ENCODE results near the gene DNAJC17. TPM values are rescaled to one million over a fixed set of nuclear protein-coding genes. Genes with fewer than 3 reads are reported as not detected.

Gene DNAJC17
- total RNA-seq, 2 experiments from 2014 or later, result 42.2 to 44.3 TPM

DNA sequence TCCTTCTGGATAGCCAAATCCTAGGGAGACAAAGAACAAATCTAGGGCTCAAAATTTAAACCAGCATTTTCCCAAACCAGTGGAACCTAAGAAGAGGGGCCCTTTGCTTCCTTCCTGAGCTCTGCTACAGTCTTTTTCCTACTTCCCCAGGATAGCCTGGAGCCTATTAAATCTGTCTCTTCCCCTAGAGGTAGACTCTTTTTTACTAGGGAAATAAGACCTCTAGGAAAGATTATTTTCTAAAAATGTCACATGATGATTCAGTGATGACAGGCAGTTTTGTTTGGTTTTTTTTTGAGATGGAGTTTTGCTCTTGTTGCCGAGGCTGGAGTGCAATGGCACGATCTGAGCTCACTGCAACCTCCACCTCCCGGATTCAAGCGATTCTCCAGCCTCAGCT is 70.7 kb downstream of the DNAJC17 start:
- Mint-ChIP-seq H3K4me3 (no peak overlapping the region), H3K4me1 (peaks cover 2% of the 10 kb centered on the region), H3K27me3 (no peaks in the 10 kb centered on the region), H3K27ac (peak overlapping the region; percentile 64), H3K9me3 (no peaks in the 10 kb centered on the region), H3K36me3 (ENCODE audit: low read depth) (peaks cover 60% of the 10 kb centered on the region)
- ChIA-PET POLR2A (no interaction called here), CTCF (interaction anchor here (0.5 to 1.8 kb wide), 4 partner anchors 8 to 46 kb away, joined by 3 to 6 read pairs (median 4); no protein-coding TSS in a partner anchor)
- no peak for DNase-seq

DNA sequence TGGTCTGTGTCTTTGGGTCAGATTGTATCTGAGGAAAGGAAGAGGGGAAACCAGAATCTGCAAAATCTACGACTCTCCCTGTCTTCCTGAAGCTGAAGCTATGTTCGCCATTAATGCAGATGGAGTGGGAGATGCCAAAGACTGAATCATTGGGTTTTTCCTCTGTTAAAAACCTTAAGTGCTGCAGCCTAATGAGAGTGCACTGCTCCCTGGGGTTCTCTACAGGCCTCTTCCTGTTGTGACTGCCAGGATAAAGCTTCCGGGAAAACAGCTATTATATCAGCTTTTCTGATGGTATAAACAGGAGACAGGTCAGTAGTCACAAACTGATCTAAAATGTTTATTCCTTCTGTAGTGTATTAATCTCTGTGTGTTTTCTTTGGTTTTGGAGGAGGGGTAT is 76.2 kb downstream of the DNAJC17 start:
- DNase-seq, result no peak
- Mint-ChIP-seq H3K27me3 (no peaks in the 10 kb centered on the region), H3K27ac (no peak overlapping the region), H3K9me3 (no peaks in the 10 kb centered on the region), H3K4me3 (no peak overlapping the region), H3K4me1 (no peaks in the 10 kb centered on the region), H3K36me3 (ENCODE audit: low read depth) (peaks cover 50% of the 10 kb centered on the region)
- POLR2A ChIA-PET, result interaction anchor here (0.6 kb wide), 1 partner anchor 9 kb away, joined by 6 read pairs; no protein-coding TSS in a partner anchor
- CTCF ChIA-PET, result interaction anchor here (0.7 kb wide), 1 partner anchor 8 kb away, joined by 4 read pairs; no protein-coding TSS in a partner anchor

DNA sequence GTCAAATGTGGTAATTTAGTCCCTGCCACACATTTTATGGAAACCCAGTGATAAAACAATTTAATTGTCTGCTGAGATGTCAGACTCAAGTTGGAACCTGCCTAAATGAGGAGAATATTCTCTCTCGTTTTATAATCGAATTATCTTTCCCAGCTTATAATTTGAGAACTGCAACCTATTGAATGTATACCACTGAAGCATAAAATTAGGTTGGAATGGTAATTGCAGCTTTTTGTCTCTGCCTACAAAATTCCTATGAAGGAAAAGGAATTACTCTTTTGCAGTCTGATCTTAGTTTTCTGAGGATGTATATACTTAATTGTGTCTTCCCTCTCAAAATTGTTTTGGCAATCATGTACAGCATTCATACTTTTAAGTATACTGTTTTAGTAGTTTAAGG is 83.4 kb downstream of the DNAJC17 start:
- Mint-ChIP-seq H3K27ac (no peak overlapping the region), H3K4me3 (no peak overlapping the region), H3K36me3 (ENCODE audit: low read depth) (peaks cover 37% of the 10 kb centered on the region), H3K27me3 (no peaks in the 10 kb centered on the region), H3K9me3 (no peaks in the 10 kb centered on the region), H3K4me1 (peaks cover 15% of the 10 kb centered on the region)
- ChIA-PET POLR2A (no interaction called here), CTCF (interaction anchor here (1.1 to 2.1 kb wide), 3 partner anchors 11 to 17 kb away, joined by 3 to 6 read pairs (median 5); no protein-coding TSS in a partner anchor)
- DNase-seq, result no peak

DNA sequence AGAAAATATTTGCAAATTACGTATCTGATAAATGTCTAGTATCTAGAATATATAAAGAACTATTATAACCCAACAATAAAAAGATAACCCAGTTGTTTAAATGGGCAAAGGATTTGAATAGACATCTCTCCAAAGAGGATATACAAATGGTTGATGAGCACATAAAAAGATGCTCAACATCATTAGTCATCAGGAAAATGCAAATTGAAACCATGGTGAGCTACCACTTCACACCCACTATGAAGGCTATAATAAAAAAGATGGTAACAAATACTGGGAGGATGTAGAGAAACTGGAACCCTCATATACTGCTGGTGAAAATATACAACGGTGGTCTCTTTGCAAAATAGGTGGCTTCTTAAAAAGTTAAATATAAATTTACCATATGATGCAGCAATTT is 84.3 kb downstream of the DNAJC17 start:
- Mint-ChIP-seq H3K4me1 (peaks cover 15% of the 10 kb centered on the region), H3K36me3 (ENCODE audit: low read depth) (peaks cover 37% of the 10 kb centered on the region), H3K27ac (no peak overlapping the region), H3K9me3 (no peaks in the 10 kb centered on the region), H3K27me3 (no peaks in the 10 kb centered on the region), H3K4me3 (no peak overlapping the region)
- DNase-seq, result no peak
- ChIA-PET POLR2A (interaction anchor here (0.7 kb wide), 1 partner anchor 9 kb away, joined by 6 read pairs; no protein-coding TSS in a partner anchor), CTCF (interaction anchor here (0.7 to 2.1 kb wide), 3 partner anchors 14 to 32 kb away, joined by 3 to 6 read pairs (median 5); no protein-coding TSS in a partner anchor)

DNA sequence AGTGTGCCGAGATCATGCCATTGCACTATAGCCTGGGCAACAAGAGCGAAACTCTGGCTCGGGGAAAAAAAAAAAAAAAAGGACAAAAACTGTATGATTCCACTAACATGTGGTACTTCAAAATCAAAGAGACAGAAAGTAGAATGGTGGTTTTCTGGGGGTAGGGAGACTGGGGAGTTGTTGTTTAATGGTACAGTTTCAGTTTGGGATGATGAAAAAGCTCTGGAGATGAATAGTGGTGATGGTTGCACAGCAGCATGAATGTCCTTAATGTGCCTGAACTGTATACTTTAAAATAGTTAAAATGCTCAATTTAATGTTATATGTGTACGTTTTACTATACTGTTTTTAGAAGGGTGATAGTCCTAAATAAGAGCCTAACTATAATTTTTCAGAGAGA is 84.9 kb downstream of the DNAJC17 start:
- Mint-ChIP-seq H3K36me3 (ENCODE audit: low read depth) (peaks cover 37% of the 10 kb centered on the region), H3K27ac (peak overlapping the region; percentile 1), H3K4me1 (peaks cover 15% of the 10 kb centered on the region), H3K9me3 (no peaks in the 10 kb centered on the region), H3K4me3 (no peak overlapping the region), H3K27me3 (no peaks in the 10 kb centered on the region)
- POLR2A ChIA-PET, result interaction anchor here (0.7 kb wide), 1 partner anchor 9 kb away, joined by 6 read pairs; no protein-coding TSS in a partner anchor
- CTCF ChIA-PET, result interaction anchor here (0.7 to 2.1 kb wide), 4 partner anchors 10 to 32 kb away, joined by 3 to 6 read pairs (median 5); no protein-coding TSS in a partner anchor
- no peak for DNase-seq

DNA sequence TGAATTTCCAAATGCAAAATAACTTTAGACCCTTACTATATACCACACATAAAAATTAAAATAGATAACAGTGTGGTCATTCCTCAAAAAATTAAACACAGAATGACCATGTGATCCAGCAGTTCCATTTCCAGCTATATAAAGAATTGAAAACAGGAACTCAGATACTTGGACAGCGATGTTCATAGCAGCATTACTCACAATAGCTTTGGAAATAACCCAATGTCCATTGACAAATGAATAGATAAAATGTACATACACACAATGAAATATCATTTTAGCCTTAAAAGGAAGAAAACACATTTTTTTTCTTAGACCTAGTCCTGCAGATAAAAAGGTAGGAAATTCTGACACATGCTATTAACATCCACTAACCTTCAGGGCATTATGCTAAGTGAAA is 85.6 kb downstream of the DNAJC17 start:
- CTCF ChIA-PET, result interaction anchor here (0.9 kb wide), 2 partner anchors 9 to 13 kb away, joined by 3 to 5 read pairs; no protein-coding TSS in a partner anchor
- POLR2A ChIA-PET, result no interaction called here
- Mint-ChIP-seq H3K9me3 (no peaks in the 10 kb centered on the region), H3K27me3 (no peaks in the 10 kb centered on the region), H3K36me3 (ENCODE audit: low read depth) (peaks cover 37% of the 10 kb centered on the region), H3K4me3 (no peak overlapping the region), H3K4me1 (peaks cover 15% of the 10 kb centered on the region), H3K27ac (no peak overlapping the region)
- no peak for DNase-seq

DNA sequence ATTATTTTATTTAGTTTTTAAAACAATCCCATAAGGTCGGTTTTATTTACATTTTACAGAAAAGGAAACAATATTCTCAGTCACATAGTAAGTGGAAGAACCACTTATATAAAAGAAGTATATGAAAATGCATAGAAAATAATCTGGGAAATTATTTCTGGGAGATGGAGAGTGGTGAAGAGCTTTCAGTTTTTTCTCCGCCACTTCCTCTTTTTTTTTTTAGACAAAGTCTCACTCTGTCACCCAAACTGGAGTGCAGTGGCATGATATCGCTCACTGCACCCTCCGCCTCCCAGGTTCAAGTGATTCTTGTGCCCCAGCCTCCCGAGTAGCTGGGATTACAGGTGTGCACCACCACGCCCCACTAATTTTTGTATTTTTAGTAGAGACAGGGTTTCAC is 91.1 kb downstream of the DNAJC17 start:
- H3K4me3 Mint-ChIP-seq, result no peak overlapping the region
- no peaks in the 10 kb centered on the region for H3K27me3 Mint-ChIP-seq
- ChIA-PET POLR2A (no interaction called here), CTCF (interaction anchor here (0.6 kb wide), 1 partner anchor 20 kb away, joined by 4 read pairs; no protein-coding TSS in a partner anchor)
- H3K36me3 Mint-ChIP-seq (ENCODE audit: low read depth), result peaks cover 40% of the 10 kb centered on the region
- DNase-seq, result no peak
- H3K27ac Mint-ChIP-seq, result no peak overlapping the region
- peaks cover 9% of the 10 kb centered on the region for H3K4me1 Mint-ChIP-seq
- H3K9me3 Mint-ChIP-seq, result no peaks in the 10 kb centered on the region

Other genes starting within 250 kb of the DNAJC17 start
- 10 to 100 TPM; 17.0 to 22.7 TPM for gene CCDC32, start 242.4 kb downstream of the DNAJC17 start, total RNA-seq
- 10 to 100 TPM in 1 of 2 experiments, 1 to 10 TPM in 1; 10.0 to 13.0 TPM for gene RPUSD2, start 238.2 kb downstream of the DNAJC17 start, total RNA-seq
- 10 to 100 TPM; 62.2 to 69.0 TPM for gene KNL1, start 213.2 kb downstream of the DNAJC17 start, total RNA-seq
- 10 to 100 TPM; 59.9 to 66.7 TPM for gene RAD51, start 112.3 kb downstream of the DNAJC17 start, total RNA-seq
- 10 to 100 TPM; 26.0 to 32.6 TPM for gene RMDN3, start 52.2 kb downstream of the DNAJC17 start, total RNA-seq
- 10 to 100 TPM; 33.9 to 35.5 TPM for gene GCHFR, start 43.4 kb downstream of the DNAJC17 start, total RNA-seq
- 1 to 10 TPM; 1.0 to 1.3 TPM for gene C15orf62, start 37.5 kb downstream of the DNAJC17 start, total RNA-seq
- 10 to 100 TPM; 31.1 to 32.2 TPM for gene ZFYVE19, start 384 bp downstream of the DNAJC17 start, total RNA-seq
- gene PPP1R14D, start 21.2 kb upstream of the DNAJC17 start, total RNA-seq, result not detected
- 1 to 10 TPM; 1.7 to 2.9 TPM for gene SPINT1, start 36.6 kb upstream of the DNAJC17 start, total RNA-seq
- gene RHOV, start 66.8 kb upstream of the DNAJC17 start, total RNA-seq, result not detected
- 10 to 100 TPM; 16.2 to 16.6 TPM for gene VPS18, start 87.0 kb upstream of the DNAJC17 start, total RNA-seq
- gene DLL4, start 121.9 kb upstream of the DNAJC17 start, total RNA-seq, result not detected
- 1 to 10 TPM; 4.7 to 6.7 TPM for gene CHAC1, start 146.0 kb upstream of the DNAJC17 start, total RNA-seq

All from activated CD4-positive, alpha-beta T cell treated with anti-CD3 and anti-CD28 coated beads, Interleukin-2, amount 10 ng/mL, durations not matched to agents 7 days and 5 days (primary cell).